Tibial artery (tissue), 4 donors: ENCODE data around the gene PLCXD3.

Experiments
- DNase-seq, 2 donors: peaks; one replicate each; pipeline ENCODE4 v3.0.0-alpha.2; 2019
- H3K27ac ChIP-seq, 2 donors: fragments of 200-600 bp; sonication (generic) in 1 of 2; 1 replicate in 1 of 2; 2 replicates in 1 of 2; pipeline ENCODE4 v1.5.1; 2018 to 2019; ENCODE audit warnings: mild to moderate bottlenecking in 1 of 2
- H3K27me3 ChIP-seq, 2 donors: fragments of 200-600 bp; sonication (generic) in 1 of 2; one replicate each; pipeline versions ENCODE4 v1.5.1 to v1.6.0; 2016 to 2019
- H3K36me3 ChIP-seq, 3 donors: fragments of 200-600 bp; sonication (generic) in 2 of 3; one replicate each; pipeline ENCODE4 v1.5.1; 2016 to 2019; ENCODE audit warnings: mild to moderate bottlenecking in 2 of 3
- H3K4me1 ChIP-seq, 4 donors: fragments of 200-600 bp; sonication (generic) in 2 of 4; 1 replicate in 3 of 4; 2 replicates in 1 of 4; pipeline ENCODE4 v1.5.1; 2016 to 2019
- H3K4me3 ChIP-seq, 2 donors: fragments of 200-600 bp; sonication (generic) in 1 of 2; 1 replicate in 1 of 2; 2 replicates in 1 of 2; pipeline ENCODE4 v1.5.1; 2018 to 2019; ENCODE audit warnings: mild to moderate bottlenecking in 2 of 2
- H3K9me3 ChIP-seq, 3 donors: fragments of 200-600 bp; sonication (generic) in 1 of 3; one replicate each; pipeline ENCODE4 v1.5.1; 2016 to 2019
- CTCF ChIP-seq, 2 experiments: fragments of 200-600 bp in 1 of 2; fragments of 450-650 bp in 1 of 2; IDR thresholded peaks; one replicate each; pipeline ENCODE4 v1.5.1; 2017 to 2019; ENCODE audit warnings: antibody characterized with exemption in 2 of 2, mild to moderate bottlenecking in 1 of 2, moderate library complexity in 1 of 2
- intact Hi-C: fragments of 100-400 bp; cut with DNase I; formaldehyde crosslinking; loops from one replicate; pipeline ENCODE4 v1.15.0; 2023; ENCODE audit warnings: low total_unique reads

Gene PLCXD3

GRCh38 chr5:41312478-41313060, 197.8 kb downstream of the PLCXD3 start:
- no peaks in the 10 kb centered on the region for H3K4me1 ChIP-seq
- no peak for TF ChIP-seq CTCF (IDR thresholded peaks at IDR 0.05)
- no peaks in the 10 kb centered on the region for H3K36me3 ChIP-seq
- intact Hi-C loops: no loop called here
- no peak for DNase-seq
- no peak overlapping the region for H3K4me3 ChIP-seq
- no peaks in the 10 kb centered on the region for H3K27me3 ChIP-seq
- H3K9me3 ChIP-seq: no peaks in the 10 kb centered on the region
- H3K27ac ChIP-seq: no peak overlapping the region

DNA sequence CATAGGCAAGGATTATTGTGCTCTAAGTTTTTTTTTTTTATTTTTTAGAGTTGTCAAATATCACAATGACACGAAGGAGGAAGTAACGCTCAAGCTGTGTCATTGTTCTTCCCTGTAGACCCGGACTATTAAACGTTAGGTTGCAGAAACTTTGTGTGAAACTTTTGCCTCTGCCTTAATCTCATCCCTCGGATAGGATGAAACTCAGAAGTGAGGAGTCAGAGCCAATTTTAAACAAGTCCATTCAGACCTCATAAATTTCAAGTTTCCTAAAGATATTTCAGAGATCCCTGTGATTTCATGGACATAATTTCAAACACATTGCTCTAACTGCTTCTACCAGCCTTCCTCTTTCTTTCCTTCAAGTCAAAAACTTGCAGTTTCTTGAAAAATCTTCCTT, 198.3 kb downstream of the PLCXD3 start:
- TF ChIP-seq CTCF (IDR thresholded peaks at IDR 0.05): no peak
- Histone ChIP-seq H3K4me1 (no peaks in the 10 kb centered on the region), H3K27me3 (no peaks in the 10 kb centered on the region), H3K9me3 (no peaks in the 10 kb centered on the region), H3K36me3 (no peaks in the 10 kb centered on the region), H3K4me3 (no peak overlapping the region), H3K27ac (no peak overlapping the region)
- no peak for DNase-seq
- intact Hi-C loops: no loop called here

GRCh38 chr5:41309275-41309674, 201.1 kb downstream of the PLCXD3 start:
- no peak overlapping the region for H3K27ac ChIP-seq

GRCh38 chr5:41306005-41306404, 204.4 kb downstream of the PLCXD3 start:
- no peaks in the 10 kb centered on the region for H3K36me3 ChIP-seq
- no peaks in the 10 kb centered on the region for H3K4me1 ChIP-seq
- no peak overlapping the region for H3K27ac ChIP-seq
- no peak for TF ChIP-seq CTCF (IDR thresholded peaks at IDR 0.05)
- H3K27me3 ChIP-seq: no peaks in the 10 kb centered on the region
- no peaks in the 10 kb centered on the region for H3K9me3 ChIP-seq
- no peak overlapping the region for H3K4me3 ChIP-seq
- DNase-seq: no peak
- intact Hi-C loops: no loop called here

More at GRCh38 chr5:41309275-41309674, 201.1 kb downstream of the PLCXD3 start:
- intact Hi-C loops: no loop called here
- Histone ChIP-seq H3K36me3 (no peaks in the 10 kb centered on the region), H3K27me3 (no peaks in the 10 kb centered on the region), H3K4me3 (no peak overlapping the region), H3K9me3 (no peaks in the 10 kb centered on the region), H3K4me1 (no peaks in the 10 kb centered on the region)
- DNase-seq: no peak
- TF ChIP-seq CTCF (IDR thresholded peaks at IDR 0.05): no peak

GRCh38 chr5:41305056-41305455, 205.3 kb downstream of the PLCXD3 start:
- H3K36me3 ChIP-seq: no peaks in the 10 kb centered on the region
- no peaks in the 10 kb centered on the region for H3K27me3 ChIP-seq
- no peak overlapping the region for H3K27ac ChIP-seq
- intact Hi-C loops: no loop called here
- no peaks in the 10 kb centered on the region for H3K9me3 ChIP-seq
- no peak for DNase-seq
- H3K4me1 ChIP-seq: no peaks in the 10 kb centered on the region
- no peak overlapping the region for H3K4me3 ChIP-seq
- no peak for TF ChIP-seq CTCF (IDR thresholded peaks at IDR 0.05)

- no peak for TF ChIP-seq CTCF (IDR thresholded peaks at IDR 0.05)
- H3K27me3 ChIP-seq: no peaks in the 10 kb centered on the region
- H3K36me3 ChIP-seq: no peaks in the 10 kb centered on the region
- no peak overlapping the region for H3K4me3 ChIP-seq
- no peaks in the 10 kb centered on the region for H3K4me1 ChIP-seq
- DNase-seq: no peak
- H3K9me3 ChIP-seq: no peaks in the 10 kb centered on the region
- intact Hi-C loops: no loop called here
- no peak overlapping the region for H3K27ac ChIP-seq
These were observed 214.3 kb downstream of the PLCXD3 start for GRCh38 chr5:41296066-41296465.
